Measurements from ENCODE around the gene TRAF3IP1. TPM values are rescaled to one million over a fixed set of nuclear protein-coding genes. Genes with fewer than 3 reads are reported as not detected.
"Not testable (repeated sequence)": the region's sequence is repeated elsewhere in the genome, so short reads cannot be mapped to it uniquely, and the experiment has no call there.

TRAF3IP1 gene, protein sequence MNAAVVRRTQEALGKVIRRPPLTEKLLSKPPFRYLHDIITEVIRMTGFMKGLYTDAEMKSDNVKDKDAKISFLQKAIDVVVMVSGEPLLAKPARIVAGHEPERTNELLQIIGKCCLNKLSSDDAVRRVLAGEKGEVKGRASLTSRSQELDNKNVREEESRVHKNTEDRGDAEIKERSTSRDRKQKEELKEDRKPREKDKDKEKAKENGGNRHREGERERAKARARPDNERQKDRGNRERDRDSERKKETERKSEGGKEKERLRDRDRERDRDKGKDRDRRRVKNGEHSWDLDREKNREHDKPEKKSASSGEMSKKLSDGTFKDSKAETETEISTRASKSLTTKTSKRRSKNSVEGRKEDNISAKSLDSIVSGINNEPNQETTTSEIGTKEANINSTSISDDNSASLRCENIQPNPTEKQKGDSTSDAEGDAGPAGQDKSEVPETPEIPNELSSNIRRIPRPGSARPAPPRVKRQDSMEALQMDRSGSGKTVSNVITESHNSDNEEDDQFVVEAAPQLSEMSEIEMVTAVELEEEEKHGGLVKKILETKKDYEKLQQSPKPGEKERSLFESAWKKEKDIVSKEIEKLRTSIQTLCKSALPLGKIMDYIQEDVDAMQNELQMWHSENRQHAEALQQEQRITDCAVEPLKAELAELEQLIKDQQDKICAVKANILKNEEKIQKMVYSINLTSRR
- polyA plus RNA-seq, result 10 to 100 TPM in 1 of 4 donors, 1 to 10 TPM in 3; 5.1 to 10.1 (median 7.5) TPM
- long read RNA-seq, donor 1, result 0 reads
- long read RNA-seq, donor 2, partial matches to known transcripts, result 0 of 1 reads
- long read RNA-seq, donor 2, other reads (novel, unspliced or antisense), result 0 of 1 reads
- long read RNA-seq, donor 3, partial matches to known transcripts, result 12 of 12 reads
- long read RNA-seq, donor 3, other reads (novel, unspliced or antisense), result 0 of 12 reads
- long read RNA-seq, donor 4, result 0 reads
- long read RNA-seq, donor 5, result 0 reads
- long read RNA-seq, donor 6, partial matches to known transcripts, result 0 of 2 reads
- long read RNA-seq, donor 6, other reads (novel, unspliced or antisense), result 0 of 2 reads
- long read RNA-seq, donor 7, result 0 reads
- long read RNA-seq, donor 8, result 0 reads
- long read RNA-seq, donor 9, result 0 reads
- long read RNA-seq, donor 10, result 0 reads

DNA sequence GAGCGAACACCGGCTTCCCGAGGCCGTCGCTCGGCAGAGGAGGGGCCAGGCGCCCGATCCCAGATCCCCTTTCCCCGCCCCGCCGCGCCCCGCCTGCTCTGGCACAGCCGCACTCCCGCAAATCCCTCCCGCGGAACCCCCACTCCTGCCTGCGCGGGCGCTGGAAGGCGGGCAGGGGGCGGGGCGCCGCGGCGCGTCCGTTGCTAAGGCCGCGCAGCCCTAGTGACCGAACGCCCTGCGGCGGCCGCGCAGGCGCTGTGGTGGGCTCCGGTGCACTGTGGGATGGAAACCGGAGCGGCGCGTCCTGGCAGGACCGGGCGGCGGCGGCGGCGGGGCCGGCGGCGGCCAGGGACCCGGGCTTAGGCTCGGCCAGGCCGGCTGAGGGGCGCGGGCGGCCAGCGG is at the start of gene TRAF3IP1:
TRAF3IP1 (plus strand) TSS at position 273 of the 402 bp plus-strand sequence. CDS start 145 bp downstream, outside the sequence.
- Histone ChIP-seq H3K4me1 (ENCODE audit: control insufficient read depth in 3 of 3, insufficient read depth in 2 of 3, low read depth in 1 of 3, low read length in 2 of 3) (peaks cover 0 to 10% (median 2%) of the 10 kb centered on the region in 3 donors), H3K4me3 (ENCODE audit: low read depth in 1 of 3, low read length in 3 of 3) (peak within 1 kb of the TSS; percentile 51 to 83 (median 81)), H3K27ac (ENCODE audit: low read depth in 1 of 3, low read length in 2 of 3) (peak within 1 kb of the TSS in 2 of 3 donors; percentile 45 to 62), H3K36me3 (ENCODE audit: control insufficient read depth in 3 of 3, insufficient read depth in 2 of 3, low read depth in 1 of 3, low read length in 3 of 3) (peaks cover 0 to 11% (median 0%) of the 10 kb centered on the region in 3 donors), H3K9me3 (ENCODE audit: control insufficient read depth in 2 of 2, insufficient read depth in 1 of 2, low read depth in 1 of 2, low read length in 1 of 2) (no peaks in the 10 kb centered on the region), H3K27me3 (ENCODE audit: control insufficient read depth in 3 of 3, insufficient read depth in 3 of 3, low read length in 3 of 3) (no peaks in the 10 kb centered on the region)
- WGBS, 3 donors, result 0 to 1% (median 0%) methylated on average over 33 to 58 of the region's 58 CpGs
- FAIRE-seq, result no peak
- DNase-seq, result peak; percentile 94 to 98

DNA sequence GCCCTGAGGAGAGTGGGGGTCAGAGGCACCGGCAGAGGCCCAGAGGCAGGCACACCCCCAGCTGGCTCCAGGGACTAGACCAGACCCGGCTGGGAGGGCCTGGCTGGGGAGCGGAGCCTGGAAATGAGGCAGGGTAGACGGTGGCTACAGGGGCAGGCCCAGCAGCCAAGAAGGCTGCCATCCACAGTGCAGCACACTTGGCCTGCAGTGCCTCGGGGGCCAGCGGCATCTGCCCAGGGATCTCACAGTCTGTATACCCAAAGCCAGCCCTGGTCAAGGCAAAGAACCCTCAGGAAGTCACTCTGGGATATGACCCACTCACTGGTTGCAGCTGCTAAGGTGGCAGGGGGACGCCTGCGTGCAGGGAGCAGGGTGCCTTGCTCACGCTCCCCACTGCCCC is 49.7 kb upstream of the TRAF3IP1 start:
- no peaks in the 10 kb centered on the region for H3K27me3 ChIP-seq (ENCODE audit: control insufficient read depth in 3 of 3, insufficient read depth in 3 of 3, low read length in 3 of 3)
- FAIRE-seq (no peak), DNase-seq (no peak)
- H3K9me3 ChIP-seq (ENCODE audit: control insufficient read depth in 2 of 2, insufficient read depth in 1 of 2, low read depth in 1 of 2, low read length in 1 of 2), result no peaks in the 10 kb centered on the region
- peaks cover 2 to 84% (median 14%) of the 10 kb centered on the region in 3 donors for H3K36me3 ChIP-seq (ENCODE audit: control insufficient read depth in 3 of 3, insufficient read depth in 2 of 3, low read depth in 1 of 3, low read length in 3 of 3)
- H3K27ac ChIP-seq (ENCODE audit: low read depth in 1 of 3, low read length in 2 of 3), result no peak overlapping the region
- H3K4me1 ChIP-seq (ENCODE audit: control insufficient read depth in 3 of 3, insufficient read depth in 2 of 3, low read depth in 1 of 3, low read length in 2 of 3), result peaks cover 0 to 18% (median 5%) of the 10 kb centered on the region in 3 donors
- no peak overlapping the region for H3K4me3 ChIP-seq (ENCODE audit: low read depth in 1 of 3, low read length in 3 of 3)
- 87 to 98% (median 92%) methylated on average over 9 of the region's 9 CpGs for WGBS, 3 donors

DNA sequence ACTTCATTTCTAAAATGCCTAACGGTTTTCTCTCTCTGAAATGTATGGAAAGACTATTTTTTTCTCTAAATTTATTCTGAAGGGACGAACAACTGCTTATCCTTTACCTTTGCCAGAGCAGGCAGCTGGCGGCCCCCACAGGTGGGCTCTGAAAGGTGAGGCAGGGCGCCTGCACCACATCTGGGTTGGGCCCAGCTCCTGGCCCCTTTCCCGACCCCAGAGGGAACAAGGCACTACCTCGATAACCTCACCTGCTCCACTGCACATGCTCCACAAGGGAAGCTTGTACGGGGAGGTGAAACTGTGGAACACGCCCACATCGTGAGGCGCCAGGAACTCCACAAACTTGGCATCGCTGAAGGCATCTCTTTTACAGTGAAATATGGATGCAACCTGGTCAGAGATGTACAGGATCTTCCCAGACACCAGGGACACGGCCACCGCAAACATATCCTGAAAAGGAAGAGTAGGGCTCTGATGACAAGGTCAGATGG is 49.2 kb upstream of the TRAF3IP1 start:
- Histone ChIP-seq H3K36me3 (ENCODE audit: control insufficient read depth in 3 of 3, insufficient read depth in 2 of 3, low read depth in 1 of 3, low read length in 3 of 3) (peaks cover 2 to 85% (median 16%) of the 10 kb centered on the region in 3 donors), H3K4me3 (ENCODE audit: low read depth in 1 of 3, low read length in 3 of 3) (no peak overlapping the region), H3K9me3 (ENCODE audit: control insufficient read depth in 2 of 2, insufficient read depth in 1 of 2, low read depth in 1 of 2, low read length in 1 of 2) (no peaks in the 10 kb centered on the region), H3K27me3 (ENCODE audit: control insufficient read depth in 3 of 3, insufficient read depth in 3 of 3, low read length in 3 of 3) (no peaks in the 10 kb centered on the region), H3K27ac (ENCODE audit: low read depth in 1 of 3, low read length in 2 of 3) (no peak overlapping the region), H3K4me1 (ENCODE audit: control insufficient read depth in 3 of 3, insufficient read depth in 2 of 3, low read depth in 1 of 3, low read length in 2 of 3) (peaks cover 0 to 19% (median 5%) of the 10 kb centered on the region in 3 donors)
- DNase-seq (no peak), FAIRE-seq (no peak)
- 85 to 86% (median 85%) methylated on average over 13 of the region's 13 CpGs for WGBS, 3 donors

DNA sequence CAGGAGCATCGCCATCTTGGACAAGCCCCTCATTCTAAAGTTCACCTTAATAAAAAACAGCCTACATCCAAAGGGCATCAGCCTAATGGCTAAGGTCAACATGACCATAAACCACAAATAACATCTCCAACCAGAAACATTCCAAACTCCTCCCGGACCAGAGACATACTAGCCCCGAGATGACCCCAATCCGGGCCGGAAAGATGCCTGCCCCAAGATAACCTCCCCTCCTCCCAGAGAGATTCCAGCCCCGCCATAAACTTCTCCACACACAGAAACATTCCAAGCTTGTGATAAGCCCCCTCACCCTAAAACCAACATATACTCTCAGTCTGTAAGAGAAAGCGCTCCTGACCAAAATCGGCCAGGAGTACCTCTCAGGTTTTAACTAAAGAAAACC is 48.6 kb upstream of the TRAF3IP1 start:
- H3K9me3 ChIP-seq (ENCODE audit: control insufficient read depth in 2 of 2, insufficient read depth in 1 of 2, low read depth in 1 of 2, low read length in 1 of 2); H3K4me3 ChIP-seq (ENCODE audit: low read depth in 1 of 3, low read length in 3 of 3); FAIRE-seq; H3K27ac ChIP-seq (ENCODE audit: low read depth in 1 of 3, low read length in 2 of 3); H3K27me3 ChIP-seq (ENCODE audit: control insufficient read depth in 3 of 3, insufficient read depth in 3 of 3, low read length in 3 of 3); DNase-seq: not testable (repeated sequence)
- Histone ChIP-seq H3K36me3 (ENCODE audit: control insufficient read depth in 3 of 3, insufficient read depth in 2 of 3, low read depth in 1 of 3, low read length in 3 of 3) (peaks cover 2 to 87% (median 18%) of the 10 kb centered on the region in 3 donors), H3K4me1 (ENCODE audit: control insufficient read depth in 3 of 3, insufficient read depth in 2 of 3, low read depth in 1 of 3, low read length in 2 of 3) (peaks cover 0 to 19% (median 5%) of the 10 kb centered on the region in 3 donors)
- 71 to 94% (median 91%) methylated on average over 8 of the region's 8 CpGs for WGBS, 3 donors

DNA sequence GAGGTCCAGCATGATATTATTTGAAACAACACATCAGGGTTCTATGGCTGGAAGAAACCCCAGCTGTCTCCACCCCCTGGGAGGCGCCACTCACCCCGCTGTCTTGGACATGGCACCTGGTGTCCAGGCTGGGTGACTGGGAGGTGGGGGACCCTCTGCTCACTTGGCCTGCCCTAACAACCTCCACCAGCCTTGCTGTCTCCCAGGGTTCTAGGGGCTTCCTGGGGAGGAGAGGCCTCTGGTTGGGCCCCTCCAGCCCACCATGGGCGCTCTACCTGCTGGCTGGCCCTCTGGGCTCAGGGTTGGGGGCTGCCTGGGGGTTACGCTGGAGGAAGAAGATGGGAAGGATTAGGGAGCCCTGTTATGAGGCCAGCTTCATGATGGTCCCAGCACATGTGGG is 48.2 kb upstream of the TRAF3IP1 start:
- 90 to 99% (median 98%) methylated on average over 4 of the region's 4 CpGs for WGBS, 3 donors
- H3K9me3 ChIP-seq (ENCODE audit: control insufficient read depth in 2 of 2, insufficient read depth in 1 of 2, low read depth in 1 of 2, low read length in 1 of 2), result no peaks in the 10 kb centered on the region
- DNase-seq (no peak), FAIRE-seq (no peak)
- H3K4me1 ChIP-seq (ENCODE audit: control insufficient read depth in 3 of 3, insufficient read depth in 2 of 3, low read depth in 1 of 3, low read length in 2 of 3), result peaks cover 0 to 19% (median 5%) of the 10 kb centered on the region in 3 donors
- H3K27me3 ChIP-seq (ENCODE audit: control insufficient read depth in 3 of 3, insufficient read depth in 3 of 3, low read length in 3 of 3), result no peaks in the 10 kb centered on the region
- no peak overlapping the region for H3K4me3 ChIP-seq (ENCODE audit: low read depth in 1 of 3, low read length in 3 of 3)
- no peak overlapping the region for H3K27ac ChIP-seq (ENCODE audit: low read depth in 1 of 3, low read length in 2 of 3)
- H3K36me3 ChIP-seq (ENCODE audit: control insufficient read depth in 3 of 3, insufficient read depth in 2 of 3, low read depth in 1 of 3, low read length in 3 of 3), result peaks cover 2 to 84% (median 21%) of the 10 kb centered on the region in 3 donors

DNA sequence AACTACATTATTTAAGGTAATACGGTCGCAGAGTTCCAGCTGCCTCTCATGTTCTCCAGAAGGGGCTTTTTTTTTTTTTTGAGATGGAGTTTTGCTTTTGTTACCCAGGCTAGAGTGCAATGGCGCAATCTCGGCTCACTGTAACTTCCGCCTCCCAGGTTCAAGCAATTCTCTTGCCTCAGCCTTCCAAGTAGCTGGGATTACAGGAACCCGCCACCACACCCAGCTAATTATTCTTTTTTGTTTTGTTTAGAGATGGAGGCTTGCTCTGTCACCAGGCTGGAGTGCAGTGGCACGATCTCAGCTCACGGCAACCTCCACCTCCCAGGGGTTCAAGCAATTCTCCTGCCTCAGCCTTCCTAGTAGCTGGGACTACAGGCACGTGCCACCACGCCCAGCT is 46.9 kb upstream of the TRAF3IP1 start:
- FAIRE-seq; H3K9me3 ChIP-seq (ENCODE audit: control insufficient read depth in 2 of 2, insufficient read depth in 1 of 2, low read depth in 1 of 2, low read length in 1 of 2); H3K4me3 ChIP-seq (ENCODE audit: low read depth in 1 of 3, low read length in 3 of 3); H3K27me3 ChIP-seq (ENCODE audit: control insufficient read depth in 3 of 3, insufficient read depth in 3 of 3, low read length in 3 of 3): not testable (repeated sequence)
- 40 to 75% (median 56%) methylated on average over 9 to 10 of the region's 10 CpGs for WGBS, 3 donors
- H3K36me3 ChIP-seq (ENCODE audit: control insufficient read depth in 3 of 3, insufficient read depth in 2 of 3, low read depth in 1 of 3, low read length in 3 of 3), result peaks cover 2 to 82% (median 16%) of the 10 kb centered on the region in 3 donors
- H3K4me1 ChIP-seq (ENCODE audit: control insufficient read depth in 3 of 3, insufficient read depth in 2 of 3, low read depth in 1 of 3, low read length in 2 of 3), result peaks cover 0 to 20% (median 5%) of the 10 kb centered on the region in 3 donors
- H3K27ac ChIP-seq (ENCODE audit: low read depth in 1 of 3, low read length in 2 of 3), result peak overlapping the region in 1 of 3 donors; percentile 44
- DNase-seq, result peak in 1 of 2 donors; percentile 33

DNA sequence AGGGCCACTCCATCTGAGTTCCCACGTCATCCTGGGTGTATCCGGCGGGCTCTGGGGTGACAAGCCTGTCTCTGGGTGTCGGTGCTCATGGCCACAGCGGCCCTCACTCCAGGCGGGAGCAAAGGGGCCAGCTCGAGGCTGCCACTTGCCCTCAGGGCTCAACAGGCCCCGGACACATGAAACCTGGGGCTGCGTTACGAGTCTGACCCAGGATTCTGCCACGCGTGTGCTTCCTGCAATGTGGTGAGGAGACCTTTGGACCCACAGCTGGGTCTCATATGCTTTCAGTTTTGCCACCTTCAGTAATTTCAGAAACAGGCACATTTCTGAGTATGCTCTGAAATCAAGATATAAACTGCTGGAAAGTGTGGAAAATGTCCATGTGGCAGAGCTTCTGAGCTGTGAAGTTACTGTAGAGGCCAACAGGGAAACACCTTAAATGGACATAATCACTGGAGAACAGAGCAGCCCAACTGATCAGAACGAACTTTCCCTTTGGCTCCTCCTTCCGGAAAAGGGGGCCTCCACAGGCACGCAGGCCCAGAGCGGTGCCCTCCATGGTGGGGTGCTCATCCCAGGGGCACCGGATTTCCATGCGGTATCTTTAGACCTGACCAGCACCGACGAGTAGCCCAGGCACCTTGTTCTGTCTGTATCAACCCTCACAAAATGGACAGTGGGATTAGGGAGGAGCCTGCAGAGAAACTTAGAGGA is 46.0 kb upstream of the TRAF3IP1 start:
- FAIRE-seq, result no peak
- DNase-seq, result peak; percentile 85 to 88
- Histone ChIP-seq H3K27ac (ENCODE audit: low read depth in 1 of 3, low read length in 2 of 3) (peak overlapping the region; percentile 75 to 91 (median 88)), H3K4me1 (ENCODE audit: control insufficient read depth in 3 of 3, insufficient read depth in 2 of 3, low read depth in 1 of 3, low read length in 2 of 3) (peaks cover 2 to 28% (median 5%) of the 10 kb centered on the region in 3 donors), H3K27me3 (ENCODE audit: control insufficient read depth in 3 of 3, insufficient read depth in 3 of 3, low read length in 3 of 3) (no peaks in the 10 kb centered on the region), H3K4me3 (ENCODE audit: low read depth in 1 of 3, low read length in 3 of 3) (no peak overlapping the region), H3K9me3 (ENCODE audit: control insufficient read depth in 2 of 2, insufficient read depth in 1 of 2, low read depth in 1 of 2, low read length in 1 of 2) (no peaks in the 10 kb centered on the region), H3K36me3 (ENCODE audit: control insufficient read depth in 3 of 3, insufficient read depth in 2 of 3, low read depth in 1 of 3, low read length in 3 of 3) (peaks cover 2 to 87% (median 16%) of the 10 kb centered on the region in 3 donors)
- WGBS, 3 donors, result 32 to 74% (median 49%) methylated on average over 20 of the region's 20 CpGs
